K562 (cell line): ENCODE data around the gene CLIC3. TPM values are rescaled to one million over a fixed set of nuclear protein-coding genes. Genes with fewer than 3 reads are reported as not detected.

ENCODE experiments used
- ATAC-seq: fragments of 200-7000 bp; cut with Tn5 transposase; 3 replicates; pipeline ENCODE4 v1.9.1; 2020; ENCODE audit warnings: moderate library complexity
- BruUV-seq: library from RNA; stranded (reverse); fragments of 400-500 nt; replicated peaks from 2 replicates; lab custom pipeline; 2021; lab: Mats Ljungman, UMichigan
- CTCF ChIA-PET: fragments of 300-600 bp; formaldehyde crosslinking; extraction: SDS; loops from one replicate; lab custom pipeline; 2021; ENCODE audit warnings: low intra/inter-chr PET ratio; lab: Yijun Ruan, JAX
- POLR2A ChIA-PET: fragments of 300-600, 350-650 bp; sonication (Branson Sonifier 250); formaldehyde crosslinking; extraction: SDS; loops from one replicate; lab custom pipeline; 2021; ENCODE audit warnings: antibody characterized with exemption, inconsistent platforms; lab: Yijun Ruan, JAX
- DNase-seq, 4 experiments: peaks; one replicate each; pipeline versions ENCODE4 v3.0.0 to v3.0.0-alpha.2; 2011 to 2018; ENCODE audit warnings: low spot score in 3 of 4, mixed read lengths in 3 of 4; ENCODE audit errors: extremely low read depth in 1 of 4
- FAIRE-seq: peaks from 2 replicates; lab custom pipeline; 2011; peaks lifted over from hg19 to GRCh38; lab: Jason Lieb, UNC
- H2AFZ ChIP-seq: 2 replicates; pipeline ENCODE4 v1.6.0; 2011; ENCODE audit warnings: low read depth, low read length, control low read depth, inconsistent platforms
- H3K27ac ChIP-seq: fragments of 200-600 bp; 3 replicates; pipeline ENCODE4 v1.8.0; 2011; ENCODE audit warnings: low read depth, mild to moderate bottlenecking, control low read depth, inconsistent platforms, low read length, moderate library complexity, mixed read lengths; ENCODE audit errors: extremely low read depth
- H3K27me3 ChIP-seq, 2 experiments: fragments of 300-600 bp in 1 of 2; 2 replicates in 1 of 2; 3 replicates in 1 of 2; pipeline versions ENCODE4 v1.6.0 to v1.8.0; 2011; ENCODE audit warnings: inconsistent platforms in 2 of 2, low read length in 2 of 2, mild to moderate bottlenecking in 1 of 2, mixed read lengths in 1 of 2, moderate library complexity in 1 of 2; ENCODE audit not compliant: control insufficient read depth in 2 of 2, insufficient read depth in 2 of 2
- H3K36me3 ChIP-seq: fragments of 300-600 bp; 3 replicates; pipeline ENCODE4 v1.8.0; 2011; ENCODE audit warnings: mild to moderate bottlenecking, low read length, inconsistent platforms; ENCODE audit not compliant: control insufficient read depth, insufficient read depth
- H3K4me1 ChIP-seq, 2 experiments: fragments of 200-600 bp in 1 of 2; replicated peaks in 1 of 2; 2 replicates in 1 of 2; 3 replicates in 1 of 2; pipeline versions ENCODE4 v1.5.1 to v1.8.0; 2011; ENCODE audit warnings: inconsistent platforms in 2 of 2, low read length in 2 of 2, mild to moderate bottlenecking in 1 of 2, mixed read lengths in 1 of 2, moderate library complexity in 1 of 2; ENCODE audit not compliant: control insufficient read depth in 2 of 2, insufficient read depth in 2 of 2
- H3K4me2 ChIP-seq: 2 replicates; pipeline ENCODE4 v1.6.1; 2011; ENCODE audit warnings: low read length, control low read depth, inconsistent platforms, mixed read lengths; ENCODE audit not compliant: insufficient read depth
- H3K4me3 ChIP-seq: fragments of 200-600 bp; sonication (generic), shearing (Covaris generic); 2 replicates; pipeline ENCODE4 v1.5.1; 2016; ENCODE audit warnings: control low read depth, inconsistent platforms
- H3K79me2 ChIP-seq: fragments of 200-600 bp; 3 replicates; pipeline ENCODE4 v1.8.0; 2011; ENCODE audit warnings: low read length, inconsistent platforms; ENCODE audit not compliant: control insufficient read depth, insufficient read depth
- H3K9ac ChIP-seq, 2 experiments: 2 replicates each; pipeline versions ENCODE4 v1.6.0 to v1.6.1; 2011; ENCODE audit warnings: low read depth in 2 of 2, low read length in 2 of 2, control low read depth in 1 of 2, inconsistent platforms in 1 of 2, mild to moderate bottlenecking in 1 of 2, mixed read lengths in 1 of 2; ENCODE audit not compliant: insufficient read depth in 1 of 2
- H3K9me1 ChIP-seq: one replicate; pipeline ENCODE4 v1.6.0; 2011; ENCODE audit warnings: inconsistent platforms, mild to moderate bottlenecking, low read length, moderate library complexity; ENCODE audit not compliant: control insufficient read depth, insufficient read depth
- H3K9me3 ChIP-seq: replicated peaks from 2 replicates; pipeline ENCODE4 v1.5.1; 2011; ENCODE audit warnings: low read depth, low read length, inconsistent platforms; ENCODE audit not compliant: control insufficient read depth, insufficient read depth
- H4K20me1 ChIP-seq: replicated peaks from 2 replicates; pipeline ENCODE4 v1.6.1; 2011; ENCODE audit warnings: low read length, inconsistent platforms, mixed read lengths; ENCODE audit not compliant: control insufficient read depth, insufficient read depth
- E2F8 ChIP-seq: fragments of 450-650 bp; IDR thresholded peaks from 2 replicates; pipeline ENCODE4 v1.7.1; 2018; ENCODE audit warnings: mild to moderate bottlenecking, low read depth; ENCODE audit not compliant: partially characterized antibody
- EWSR1 ChIP-seq: fragments of 450-650 bp; IDR thresholded peaks from 2 replicates; pipeline ENCODE4 v1.6.1; 2018; ENCODE audit warnings: borderline replicate concordance, mild to moderate bottlenecking, low read depth, moderate library complexity; ENCODE audit not compliant: partially characterized antibody
- EZH2 ChIP-seq: IDR thresholded peaks from 2 replicates; pipeline ENCODE4 v1.6.1; 2012; ENCODE audit warnings: low read depth, mild to moderate bottlenecking, inconsistent platforms, low read length, borderline replicate concordance
- RAD21 ChIP-seq, 2 experiments: fragments of 250-450 bp in 1 of 2; fragments of 450-650 bp in 1 of 2; sonication (Bioruptor Pico) in 1 of 2; formaldehyde crosslinking in 1 of 2; IDR thresholded peaks in 1 of 2; conservative IDR thresholded peaks in 1 of 2; 2 replicates each; pipeline versions ENCODE4 v1.4.0 to v1.8.0; 2020 to 2022; ENCODE audit warnings: mild to moderate bottlenecking in 2 of 2, moderate library complexity in 1 of 2
- RBFOX2 ChIP-seq: fragments of 200-400 bp; formaldehyde crosslinking; IDR thresholded peaks from 2 replicates; pipeline ENCODE4 v1.6.1; 2017; ENCODE audit warnings: low read depth, mild to moderate bottlenecking, low read length, moderate library complexity
- SRSF3 ChIP-seq: fragments of 200-400 bp; formaldehyde crosslinking; IDR thresholded peaks from 2 replicates; pipeline ENCODE4 v1.6.1; 2016; ENCODE audit warnings: mild to moderate bottlenecking, low read length, moderate library complexity; ENCODE audit not compliant: insufficient read depth
- ZFP91 ChIP-seq: sonication (generic); formaldehyde crosslinking; IDR thresholded peaks from 2 replicates; pipeline ENCODE4 v1.8.0; 2022; ENCODE audit warnings: mild to moderate bottlenecking, missing genetic modification reagents
- ZFPM2 ChIP-seq: fragments of 250-450 bp; sonication (Bioruptor Pico); IDR thresholded peaks from 2 replicates; pipeline ENCODE4 v1.5.1; 2022; ENCODE audit warnings: mild to moderate bottlenecking
- ZNF175 ChIP-seq: fragments of 200-800 bp; sonication (Bioruptor generic); IDR thresholded peaks from 2 replicates; pipeline ENCODE4 v1.6.1; 2016; ENCODE audit warnings: low read depth, mild to moderate bottlenecking, missing genetic modification characterization, missing compliant biosample characterization
- ZNF609 ChIP-seq: sonication (generic); formaldehyde crosslinking; IDR thresholded peaks from 2 replicates; pipeline ENCODE4 v1.8.1; 2023; ENCODE audit warnings: missing genetic modification reagents, mild to moderate bottlenecking, borderline replicate concordance
- ZSCAN29 ChIP-seq: fragments of 450-650 bp; IDR thresholded peaks from 2 replicates; pipeline ENCODE4 v1.6.1; 2017
- WGBS: fragments of 100-300 bp; shearing (Covaris generic); methylation state at CpG from one replicate; pipeline ENCODE4 v1.1.6; 2016; ENCODE audit warnings: low coverage, mixed read lengths; ENCODE audit not compliant: insufficient coverage; ENCODE audit errors: missing lambda C conversion rate; 5-methylcytosine and 5-hydroxymethylcytosine counted together
- in situ Hi-C: fragments of 300-500 bp; cut with MboI; formaldehyde crosslinking; loops from 4 replicates; pipeline ENCODE4 v1.15.0; 2018; ENCODE audit warnings: inconsistent platforms, mixed read lengths
- intact Hi-C: fragments of 100-400 bp; cut with micrococcal nuclease; formaldehyde crosslinking; loops from 2 replicates; pipeline ENCODE4 v1.14.2; 2022
- polyA plus RNA-seq, 8 experiments: library from polyadenylated mRNA; depleted of rRNA in 4 of 8; stranded (reverse) in 5 of 8; unstranded in 3 of 8; fragments of >200 nt; fragmentation: Nextera tagmentation in 2 of 8; fragmentation: Illumina TruSeq in 1 of 8; extraction: Ambion mirVana in 2 of 8; extraction: Trizol in 1 of 8; gene quantifications; 2 replicates each; pipeline versions ENCODE4 v1.2.1 to v1.2.3, GENCODE V29; 2011 to 2014; ENCODE audit warnings: inconsistent platforms in 1 of 8, missing spikeins in 1 of 8
- total RNA-seq, 7 experiments: library from RNA; depleted of rRNA in 6 of 7; stranded (reverse); fragments of >200 nt in 6 of 7; fragmentation: Illumina TruSeq in 2 of 7; extraction: Trizol in 2 of 7; gene quantifications; 2 replicates each; pipeline versions ENCODE4 v1.2.1 to v1.2.3, GENCODE V29; 2011 to 2021; ENCODE audit warnings: low replicate concordance in 1 of 7

The CLIC3 gene
- total and polyA plus RNA-seq, 9 of the 15 experiments (the other 6 are each of a cell fraction or from before 2014, with no cell fraction given): 0.27 to 0.29 TPM; not detected in 7

GRCh38 chr9:136950656-136951276, 45.6 kb downstream of the CLIC3 start:
- POLR2A ChIA-PET: interaction anchor here (0.6 to 1.0 kb wide), 2 partner anchors 14 to 143 kb away, joined by 3 to 4 read pairs; partner anchors contain the start of gene RABL6
- Histone ChIP-seq H2AFZ (peak overlapping the region; percentile 78), H3K36me3 (no peaks in the 10 kb centered on the region), H3K27ac (no peak overlapping the region), H4K20me1 (0 out of 2 replicates have a peak, but pooled peaks cover 4% of the 10 kb centered on the region), H3K9me1 (peaks cover 2% of the 10 kb centered on the region), H3K79me2 (no peaks in the 10 kb centered on the region), H3K4me1 (peaks cover 6 to 82% of the 10 kb centered on the region in 2 experiments), H3K27me3 (peaks cover 2 to 6% of the 10 kb centered on the region in 2 experiments; a peak in 3 of 5 replicates), H3K9ac (peak overlapping the region; percentile 68 to 92; a peak in 3 of 4 replicates), H3K4me2 (peak overlapping the region; percentile 74), H3K9me3 (no peaks in the 10 kb centered on the region), H3K4me3 (peak overlapping the region; percentile 51)
- no peak for ATAC-seq
- CTCF ChIA-PET: no interaction called here
- DNase-seq: no peak
- no TSS peak for BruUV-seq
- FAIRE-seq: peak; percentile 44
- in situ Hi-C loops: no loop called here
- intact Hi-C loops: no loop called here
- WGBS: 25% methylated on average over 7 of the region's 9 CpGs
- TF ChIP-seq RBFOX2 (no peak), ZSCAN29 (no peak), ZFPM2 (no peak), ZFP91 (CRISPR knock-in tag) (no peak), E2F8 (no peak), ZNF175 (CRISPR knock-in tag) (no peak), EWSR1 (no peak), ZNF609 (no peak), SRSF3 (no peak), RAD21 (CRISPR knock-in tag; conservative IDR thresholded peaks at IDR 0.05 in 1 of 2, IDR thresholded peaks at IDR 0.05 in 1 of 2) (no peak), EZH2 (no peak)
